Heart left ventricle (tissue), 13 donors: Measurements from ENCODE around the gene LHX4.

Source experiments
- POLR2A ChIP-seq, 2 donors: fragments of 450-650 bp; IDR thresholded peaks; one replicate each; pipeline ENCODE4 v1.6.1; 2017; ENCODE audit warnings: antibody characterized with exemption in 2 of 2, mild to moderate bottlenecking in 2 of 2, moderate library complexity in 2 of 2
- TF ChIP-seq, protein P1 (sequence below), 12 donors: fragments of 200-600 bp; sonication (generic) in 4 of 12; IDR thresholded peaks; one replicate each; pipeline versions ENCODE4 v1.5.0 to v1.8.0; 2018 to 2022; ENCODE audit warnings: antibody characterized with exemption in 12 of 12, mild to moderate bottlenecking in 5 of 12
- donor health status: ischemic (EF 13 %, LVEDD 7.1; RV severe dilation, severe dysfunction).
- donor health status: DM: no; HTN: yes; CAD: no.
- donor health status: DM: no; HTN: no; CAD: no.
- donor health status: ischemic (EF 25% LVEDD 6.9; RV normal size, moderate dysfunction).
- donor health status: ischemic (EF 25% LVEDD 5.7; RV mildly dilated, moderate dysfunction).
- donor health status: ischemic (EF 35%, LVEDD 5.7; RV mildly dilated, moderate dysfunction).
- donor health status: nonischemic (EF 11% LVEDD 7.7; RV severe dilation, severe dysfunction).
- donor health status: DM: yes; HTN: yes; CAD: no.
- donor health status: PGD.
- donor health status: ischemic (EF 29% LVEDD 5.4; RV normal size, mild dysfunction).
- donor health status: nonischemic (EF 23%, LVEDD 6.1; RV moderate dilation, normal function).

DNA sequence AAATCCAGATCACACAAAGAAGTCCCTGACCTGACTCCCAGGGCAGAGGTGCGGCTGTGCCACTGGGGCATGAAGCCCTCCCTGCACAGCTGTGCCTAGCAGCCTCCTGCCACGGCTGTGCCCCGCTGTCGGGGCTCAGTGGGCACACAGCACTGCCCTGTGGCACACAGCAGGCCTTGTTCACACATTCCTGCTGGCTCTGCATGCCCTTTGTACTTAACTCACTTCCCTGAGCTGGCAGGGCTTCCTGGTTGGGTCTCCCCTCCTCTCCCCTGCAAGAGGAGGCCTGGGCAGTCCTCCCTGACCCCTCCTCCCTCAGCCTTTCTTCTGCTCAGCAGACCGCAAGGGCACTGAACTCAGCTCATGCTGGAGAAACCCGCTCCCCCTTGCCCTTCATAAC, 14.8 kb downstream of the LHX4 start:
- TF ChIP-seq, protein P1, sequence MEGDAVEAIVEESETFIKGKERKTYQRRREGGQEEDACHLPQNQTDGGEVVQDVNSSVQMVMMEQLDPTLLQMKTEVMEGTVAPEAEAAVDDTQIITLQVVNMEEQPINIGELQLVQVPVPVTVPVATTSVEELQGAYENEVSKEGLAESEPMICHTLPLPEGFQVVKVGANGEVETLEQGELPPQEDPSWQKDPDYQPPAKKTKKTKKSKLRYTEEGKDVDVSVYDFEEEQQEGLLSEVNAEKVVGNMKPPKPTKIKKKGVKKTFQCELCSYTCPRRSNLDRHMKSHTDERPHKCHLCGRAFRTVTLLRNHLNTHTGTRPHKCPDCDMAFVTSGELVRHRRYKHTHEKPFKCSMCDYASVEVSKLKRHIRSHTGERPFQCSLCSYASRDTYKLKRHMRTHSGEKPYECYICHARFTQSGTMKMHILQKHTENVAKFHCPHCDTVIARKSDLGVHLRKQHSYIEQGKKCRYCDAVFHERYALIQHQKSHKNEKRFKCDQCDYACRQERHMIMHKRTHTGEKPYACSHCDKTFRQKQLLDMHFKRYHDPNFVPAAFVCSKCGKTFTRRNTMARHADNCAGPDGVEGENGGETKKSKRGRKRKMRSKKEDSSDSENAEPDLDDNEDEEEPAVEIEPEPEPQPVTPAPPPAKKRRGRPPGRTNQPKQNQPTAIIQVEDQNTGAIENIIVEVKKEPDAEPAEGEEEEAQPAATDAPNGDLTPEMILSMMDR (IDR thresholded peaks at IDR 0.05): no peak
- no peak for TF ChIP-seq POLR2A (IDR thresholded peaks at IDR 0.05)
